Hippocampal formation (tissue), 2 donors: ENCODE results near the gene TTLL12.

Experiments used
- DNase-seq, 2 donors: peaks; one replicate each; lab custom pipeline; 2025; lab: John Stamatoyannopoulos, UW

TTLL12 gene

GRCh38 chr22:43173566-43173965 lies 13.4 kb downstream of the TTLL12 start:
- DNase-seq = no peak

GRCh38 chr22:43172191-43172590 lies 14.7 kb downstream of the TTLL12 start:
- no peak for DNase-seq

GRCh38 chr22:43171607-43172006 lies 15.3 kb downstream of the TTLL12 start:
- DNase-seq = no peak

GRCh38 chr22:43171019-43171491 lies 15.9 kb downstream of the TTLL12 start:
- DNase-seq = no peak

GRCh38 chr22:43170131-43170480 lies 16.8 kb downstream of the TTLL12 start:
- no peak for DNase-seq

GRCh38 chr22:43169310-43170130 lies 17.4 kb downstream of the TTLL12 start:
- no peak for DNase-seq

- no peak for DNase-seq
Observed at GRCh38 chr22:43168471-43169309, 18.2 kb downstream of the TTLL12 start.

GRCh38 chr22:43167001-43167589 lies 19.8 kb downstream of the TTLL12 start:
- no peak for DNase-seq

- DNase-seq = no peak
Observed at GRCh38 chr22:43166132-43166930, 20.6 kb downstream of the TTLL12 start.

GRCh38 chr22:43164636-43165035 lies 22.3 kb downstream of the TTLL12 start:
- no peak for DNase-seq

GRCh38 chr22:43163241-43163795 lies 23.6 kb downstream of the TTLL12 start:
- DNase-seq = no peak

GRCh38 chr22:43162412-43163150 lies 24.4 kb downstream of the TTLL12 start:
- no peak for DNase-seq

- DNase-seq = no peak
Observed at GRCh38 chr22:43160497-43161126, 26.3 kb downstream of the TTLL12 start.

GRCh38 chr22:43159484-43160178 lies 27.3 kb downstream of the TTLL12 start:
- DNase-seq = no peak

GRCh38 chr22:43158778-43159483 lies 28.0 kb downstream of the TTLL12 start:
- no peak for DNase-seq

GRCh38 chr22:43157874-43158546 lies 28.9 kb downstream of the TTLL12 start:
- DNase-seq = no peak

GRCh38 chr22:43156413-43156812 lies 30.5 kb downstream of the TTLL12 start:
- no peak for DNase-seq

GRCh38 chr22:43155789-43156188 lies 31.1 kb downstream of the TTLL12 start:
- no peak for DNase-seq
